CD4-positive, alpha-beta T cell treated with Interleukin-17A for 1 hour (primary cell): ENCODE results near the gene TACC2.
"Not testable (repeated sequence)": the region's sequence is repeated elsewhere in the genome, so short reads cannot be mapped to it uniquely, and the experiment has no call there.

Source experiments
- DNase-seq: peaks from one replicate; pipeline ENCODE4 v3.0.0-alpha.2; 2020

Gene TACC2

DNA sequence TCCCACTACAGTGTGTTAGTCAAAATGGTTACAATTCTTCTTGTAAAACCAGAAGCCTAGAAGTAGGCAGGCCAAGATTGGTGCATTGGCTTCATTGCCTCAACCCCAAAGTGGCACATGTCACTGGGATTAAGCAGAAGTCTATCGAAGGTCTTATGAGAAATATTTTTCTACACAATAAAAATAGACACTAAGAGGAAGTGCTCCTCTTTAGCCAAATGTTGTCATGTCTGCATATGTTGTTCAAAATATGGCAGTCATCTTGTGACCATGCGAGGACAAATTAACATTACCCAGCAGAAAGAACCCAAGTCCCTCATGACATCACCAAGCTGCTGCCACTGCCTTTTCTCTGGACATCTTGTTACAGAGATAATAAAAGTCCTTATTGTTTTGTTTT lies 7.6 kb upstream of the TACC2 start:
- no peak for DNase-seq

DNA sequence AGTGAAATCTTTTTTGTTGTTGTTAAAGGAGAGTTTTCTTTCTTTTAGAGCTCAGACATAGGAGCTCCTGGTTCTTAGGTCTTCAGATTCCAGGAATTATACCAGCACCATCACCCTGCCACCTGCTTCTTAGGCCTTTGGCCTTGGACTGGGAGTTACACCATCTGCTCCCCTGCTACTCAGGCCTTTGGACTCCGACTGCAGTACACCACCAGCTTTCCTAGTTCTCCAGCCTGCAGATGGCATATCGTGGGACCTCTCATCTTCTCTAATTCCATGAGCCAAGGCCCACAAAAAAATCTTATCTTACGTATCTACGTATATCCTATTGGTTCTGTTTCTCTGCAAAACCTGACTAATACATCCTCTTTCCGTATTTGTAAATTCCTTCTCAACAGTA lies 5.1 kb upstream of the TACC2 start:
- no peak for DNase-seq

DNA sequence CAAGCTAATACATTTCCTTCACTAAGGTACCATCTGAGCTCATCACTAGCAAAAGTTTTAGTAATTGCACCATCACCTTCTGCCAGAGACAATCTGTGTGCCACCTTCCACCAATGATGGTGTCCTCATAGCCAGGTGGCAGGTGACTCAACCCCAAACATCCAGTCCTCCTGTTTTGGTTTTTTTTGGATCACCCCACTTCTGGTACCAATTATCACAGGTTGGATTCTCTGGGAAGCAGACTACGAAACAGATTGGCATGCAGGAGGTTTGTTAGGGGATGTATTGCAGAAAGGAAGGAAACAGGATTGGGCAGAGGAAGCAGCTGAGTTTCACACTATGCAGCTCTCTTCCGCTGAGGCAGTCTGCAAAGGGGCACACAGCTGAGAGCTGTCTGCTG lies 4.5 kb upstream of the TACC2 start:
- no peak for DNase-seq

DNA sequence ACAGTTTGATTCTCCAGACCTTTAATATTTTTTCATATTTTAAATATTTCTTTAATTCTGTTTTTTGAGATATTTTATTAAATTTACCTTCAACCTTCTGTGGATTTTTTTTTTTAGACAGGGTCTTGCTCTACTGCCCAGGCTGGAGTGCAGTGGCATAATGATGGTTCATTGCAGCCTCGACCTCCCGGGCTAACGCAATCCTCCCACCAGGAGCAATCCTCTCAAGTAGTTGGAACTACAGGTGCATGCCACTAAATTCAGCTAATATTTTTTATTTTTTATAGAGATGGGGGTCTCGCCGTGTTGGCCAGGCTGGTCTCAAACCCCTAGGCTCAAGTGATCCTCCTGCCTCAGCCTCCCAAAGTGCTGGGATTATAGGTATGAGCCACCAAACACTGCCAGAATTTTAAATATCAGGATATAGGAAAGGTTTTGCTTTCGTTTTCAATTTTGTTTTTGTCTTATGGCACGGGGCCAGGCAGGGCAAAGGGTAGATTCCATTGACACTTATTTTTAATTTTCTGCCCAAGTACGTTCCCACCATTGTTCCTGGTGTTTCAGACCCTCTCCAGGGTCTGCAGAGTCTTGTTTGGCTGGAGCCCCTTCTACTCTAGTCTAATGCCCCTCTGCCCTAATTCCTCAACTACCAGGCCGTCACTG lies 1.2 kb downstream of the TACC2 start:
- no peak for DNase-seq

DNA sequence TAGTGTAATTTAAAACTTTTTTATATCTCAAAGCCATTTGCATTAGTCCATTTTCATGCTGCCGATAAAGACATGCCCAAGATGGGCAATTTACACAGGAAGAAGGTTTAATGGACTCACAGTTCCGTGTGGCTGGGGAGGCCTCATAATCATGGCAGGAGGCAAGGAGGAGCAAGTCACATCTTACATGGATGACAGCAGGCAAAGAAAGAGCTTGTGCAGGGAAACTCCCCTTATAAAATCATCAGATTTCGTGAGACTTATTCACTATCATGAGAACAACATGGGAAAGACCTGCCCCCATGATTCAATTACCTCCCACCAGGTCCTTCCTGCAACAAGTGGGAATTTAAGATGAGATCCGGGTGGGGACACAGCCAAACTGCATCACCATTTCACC lies 2.8 kb downstream of the TACC2 start:
- not testable (repeated sequence) for DNase-seq

DNA sequence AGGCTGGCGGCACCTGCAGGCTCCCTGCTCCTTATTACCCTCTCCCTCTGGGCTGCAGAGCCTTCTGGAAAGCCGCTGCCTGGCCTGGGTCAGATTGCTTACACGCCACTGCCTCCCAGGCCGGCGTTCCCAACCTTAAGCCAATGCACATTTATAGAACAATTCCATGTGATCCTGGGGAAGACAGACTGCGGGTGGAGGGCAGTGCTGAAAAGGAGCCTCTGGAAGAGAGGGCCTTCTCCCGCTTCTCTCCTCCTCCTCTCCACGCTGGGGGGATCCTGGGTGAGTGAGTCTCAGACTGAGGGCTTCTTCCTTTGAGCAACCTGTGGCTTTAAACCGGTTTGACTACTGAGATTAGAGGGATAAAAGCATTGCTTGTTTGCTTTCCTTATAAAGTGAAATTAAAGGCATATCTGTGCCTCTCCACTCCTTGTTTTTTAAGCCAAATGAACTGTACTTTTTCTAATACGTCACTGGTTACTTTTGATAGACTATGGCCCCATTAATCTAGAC lies 5.5 kb downstream of the TACC2 start:
- DNase-seq, result no peak

DNA sequence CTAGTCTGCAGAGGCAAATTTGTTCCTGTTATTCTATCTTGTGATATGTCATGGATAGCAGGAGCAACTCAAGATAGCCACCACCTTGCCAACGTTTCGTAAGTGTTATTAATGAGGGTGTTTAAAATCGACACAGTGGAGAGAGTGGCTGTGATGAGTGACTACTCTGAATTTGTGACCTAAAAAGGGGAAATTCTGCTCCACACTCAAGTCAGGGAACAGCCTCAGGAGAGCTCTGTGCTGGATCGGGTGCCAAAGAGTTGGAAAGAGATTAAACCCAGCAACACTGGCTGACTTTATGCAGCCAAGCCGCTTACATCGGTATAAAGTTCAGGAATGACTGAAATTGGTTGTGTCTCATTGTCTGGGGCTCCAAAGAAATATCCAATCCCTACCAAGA lies 9.5 kb downstream of the TACC2 start:
- no peak for DNase-seq

DNA sequence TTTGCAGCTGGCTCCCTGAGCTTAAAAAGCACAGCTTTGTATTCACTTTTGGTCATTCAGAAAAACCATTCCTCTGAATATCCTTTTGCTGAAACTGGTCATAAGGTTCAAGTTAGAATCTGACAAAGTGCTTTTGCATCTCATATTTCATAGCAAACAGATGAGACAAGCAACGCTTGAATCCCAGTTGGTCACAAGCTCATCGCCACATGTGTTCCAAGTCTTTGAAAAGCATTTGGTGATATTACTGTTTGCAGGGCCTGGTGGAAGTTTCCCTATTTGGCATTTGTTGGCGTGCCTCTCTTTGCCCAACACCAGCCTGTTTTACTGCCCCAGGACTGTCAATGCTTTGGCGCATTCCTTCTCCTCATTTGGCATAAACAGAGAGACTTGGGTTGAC lies 10.3 kb downstream of the TACC2 start:
- DNase-seq, result no peak

DNA sequence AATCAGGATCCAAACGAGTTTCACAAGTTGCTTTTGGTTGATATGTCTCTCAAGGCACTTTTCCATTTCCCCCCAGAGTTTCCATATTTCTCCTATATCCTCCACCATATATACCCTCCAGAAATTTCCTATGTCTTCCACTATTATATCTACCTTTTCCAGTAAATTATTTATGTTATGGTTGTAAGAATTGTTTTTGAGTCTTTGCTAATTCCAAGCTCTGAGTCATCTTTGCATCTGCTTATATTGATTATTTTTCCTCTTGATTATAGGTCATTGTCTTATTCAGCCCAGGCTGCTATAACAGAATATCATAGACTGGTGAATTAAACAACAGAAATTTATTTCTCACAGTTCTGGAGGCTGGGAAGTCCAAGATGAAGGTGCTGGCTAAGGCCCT lies 12.7 kb downstream of the TACC2 start:
- no peak for DNase-seq

DNA sequence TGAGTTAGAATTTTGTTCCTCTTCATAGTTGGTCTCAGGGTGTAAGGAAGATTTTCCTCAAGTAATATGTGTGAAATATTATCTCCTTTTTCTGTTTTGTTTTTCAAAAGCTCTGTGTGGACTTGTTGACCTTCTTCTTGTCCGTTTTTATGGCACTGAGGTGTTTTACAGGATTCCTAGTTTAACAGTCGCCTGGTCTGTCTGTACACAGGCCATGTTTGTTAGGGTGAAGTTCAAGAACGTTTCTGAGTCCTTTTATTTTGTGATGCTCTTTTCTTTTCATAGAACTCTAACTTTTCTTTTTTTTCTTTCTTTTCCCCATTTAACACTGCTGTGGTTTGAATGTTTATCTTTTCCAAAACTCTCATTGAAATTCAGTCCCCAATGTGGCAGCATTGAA lies 18.5 kb downstream of the TACC2 start:
- DNase-seq, result no peak

DNA sequence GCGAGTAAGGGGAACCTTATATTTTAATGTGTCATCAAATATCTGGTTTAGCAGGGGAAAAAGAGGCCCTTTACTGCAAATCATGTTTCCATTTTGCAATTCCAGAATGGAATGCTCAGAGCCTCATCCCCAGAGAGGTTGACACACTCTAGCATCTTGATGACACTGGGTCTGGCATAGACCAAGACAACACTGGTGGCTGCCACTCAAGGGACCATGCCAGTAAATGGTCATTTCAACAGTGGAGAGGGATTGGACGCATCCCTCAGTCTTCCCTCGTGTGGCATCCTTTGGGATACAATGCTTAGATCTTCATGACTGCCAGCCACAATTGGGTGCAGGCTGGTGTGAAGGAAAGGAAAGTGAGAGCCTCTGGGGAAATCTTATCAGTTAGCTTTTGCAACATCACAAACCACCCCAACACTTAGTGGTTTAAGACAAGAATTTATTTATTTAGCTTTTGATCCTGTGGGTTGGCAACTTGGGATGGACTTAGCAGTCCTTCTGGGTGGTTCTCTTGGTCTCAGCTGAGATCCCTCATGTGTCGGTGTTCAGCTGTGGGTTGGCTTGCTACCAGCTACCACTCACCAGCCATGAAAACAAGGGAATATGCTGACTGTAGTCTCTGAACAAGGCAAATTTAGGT lies 21.6 kb downstream of the TACC2 start:
- DNase-seq, result no peak

DNA sequence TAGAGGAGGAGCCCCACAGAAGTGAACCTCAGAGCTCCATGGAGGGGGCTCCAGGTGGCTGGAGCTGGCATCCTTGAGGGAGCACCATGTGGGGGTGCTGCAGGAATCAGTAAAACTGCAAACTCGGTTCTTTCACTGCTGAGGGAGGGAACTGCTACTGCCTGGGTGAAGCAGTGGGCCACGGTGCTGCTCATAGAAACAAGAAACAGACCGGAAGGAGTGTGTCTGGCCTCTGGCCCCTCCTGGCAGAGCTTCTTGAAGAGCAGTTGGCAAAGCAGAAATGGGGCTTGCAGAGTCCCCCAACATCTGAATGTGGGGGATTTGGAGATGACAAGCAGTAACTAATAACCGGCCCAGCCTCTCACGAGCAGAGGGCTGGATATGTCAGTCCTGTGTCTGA lies 23.8 kb downstream of the TACC2 start:
- DNase-seq, result no peak

DNA sequence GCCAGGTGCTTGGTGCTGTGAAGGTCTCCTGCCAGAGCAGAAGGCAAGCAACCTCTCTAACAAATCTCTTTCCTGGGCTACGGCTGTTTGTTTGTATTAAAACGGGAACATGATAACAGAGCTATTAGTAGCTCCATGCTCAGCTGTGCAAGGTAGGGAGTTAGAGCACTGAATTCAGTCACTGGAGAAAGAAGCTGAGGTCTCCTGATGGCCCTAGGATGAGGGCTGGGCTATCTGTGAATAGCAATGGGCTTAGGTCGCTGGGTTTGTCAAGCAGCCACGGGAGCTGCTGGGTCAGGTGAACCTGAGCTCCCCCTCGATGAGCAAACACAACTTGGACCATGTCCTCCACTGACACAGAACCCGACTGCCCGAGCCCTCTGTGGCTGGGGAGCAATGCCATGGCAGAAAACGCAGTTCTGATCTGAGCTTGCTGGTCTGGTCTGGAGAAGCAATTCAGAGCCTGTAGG lies 24.4 kb downstream of the TACC2 start:
- no peak for DNase-seq

DNA sequence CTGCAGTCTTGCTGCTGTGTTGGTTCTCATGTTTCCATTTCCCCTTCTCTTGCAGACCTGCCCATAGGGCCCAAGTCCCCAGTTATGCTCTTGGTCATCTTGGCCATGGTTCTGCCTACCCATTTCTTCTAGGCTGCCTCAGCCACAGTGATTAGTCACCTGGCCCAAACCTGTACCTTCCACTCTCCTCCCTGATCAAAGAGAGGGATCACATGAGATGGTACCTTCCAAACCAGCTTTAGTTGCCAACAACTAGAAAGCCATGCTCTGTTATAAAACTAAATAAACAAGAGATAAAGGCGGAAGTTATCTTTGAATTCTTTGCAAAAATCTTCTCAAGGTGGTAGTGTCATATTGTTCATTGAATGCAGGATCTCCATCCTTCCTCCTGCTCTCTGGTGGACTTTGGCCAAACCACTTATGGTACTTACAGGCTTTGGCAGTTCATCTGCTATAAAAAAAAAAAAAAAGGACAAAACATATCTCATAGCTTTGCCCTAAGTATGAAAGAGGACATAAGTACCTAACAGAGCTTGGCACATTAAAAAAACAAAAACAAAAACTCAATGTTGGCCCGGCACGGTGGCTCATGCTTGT lies 25.8 kb downstream of the TACC2 start:
- no peak for DNase-seq

DNA sequence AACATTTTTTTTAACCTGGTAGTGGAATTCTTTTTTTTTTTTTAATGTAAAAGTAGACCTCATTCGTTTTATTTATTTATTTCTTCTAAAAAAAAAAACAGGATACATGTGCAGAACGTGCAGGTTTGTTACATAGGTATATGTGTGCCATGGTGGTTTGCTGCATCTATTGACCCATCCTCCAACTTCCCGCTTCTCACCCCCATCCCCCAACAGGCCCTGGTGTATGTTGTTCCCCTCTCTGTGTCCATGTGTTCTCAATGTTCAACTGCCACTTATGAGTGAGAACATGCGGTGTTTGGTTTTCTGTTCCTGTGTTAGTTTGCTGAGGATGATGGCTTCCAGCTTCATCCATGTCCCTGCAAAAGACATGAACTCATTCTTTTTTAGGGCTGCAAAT lies 29.0 kb downstream of the TACC2 start:
- not testable (repeated sequence) for DNase-seq

DNA sequence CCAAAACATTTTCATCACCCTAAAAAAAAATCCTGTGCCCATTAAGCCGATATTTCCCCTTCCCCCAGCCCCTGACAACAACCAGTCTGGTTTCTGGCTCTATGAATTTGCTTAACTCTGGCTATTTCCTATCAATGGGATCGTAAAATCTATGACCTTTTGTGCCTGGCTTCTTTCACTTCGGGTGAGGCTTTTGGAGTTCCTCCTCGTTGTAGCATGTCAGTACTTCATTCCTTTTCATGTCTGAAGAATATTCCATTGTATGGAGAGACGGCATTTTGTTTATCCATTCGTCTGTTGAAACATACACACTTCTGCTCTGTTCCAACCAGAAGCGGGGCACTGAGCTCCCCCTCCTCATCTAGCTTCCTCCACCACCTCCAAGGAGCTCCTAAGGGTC lies 29.5 kb downstream of the TACC2 start:
- DNase-seq, result no peak

DNA sequence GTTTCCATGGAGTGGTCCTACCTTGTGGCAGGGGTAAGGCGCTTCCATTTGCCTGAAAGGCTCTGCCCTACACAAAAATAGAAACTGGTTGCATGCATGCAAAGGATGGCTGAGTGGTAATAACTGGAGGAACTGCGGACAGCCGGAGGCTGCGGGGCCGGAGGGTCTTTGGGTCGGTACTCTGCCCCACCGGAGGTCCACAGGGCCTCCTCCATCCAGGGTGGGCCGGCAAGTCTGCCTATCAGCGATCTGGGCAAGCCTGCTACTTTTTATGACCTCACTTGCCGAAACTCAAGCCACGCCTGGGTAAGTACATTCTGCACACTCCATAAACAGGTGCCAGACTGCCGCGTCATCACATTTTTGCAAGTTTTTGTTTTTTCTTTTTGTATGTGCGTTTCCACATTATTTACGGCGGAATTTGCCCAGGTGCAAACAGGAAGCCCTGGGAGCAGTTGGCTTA lies 30.0 kb downstream of the TACC2 start:
- DNase-seq, result no peak

DNA sequence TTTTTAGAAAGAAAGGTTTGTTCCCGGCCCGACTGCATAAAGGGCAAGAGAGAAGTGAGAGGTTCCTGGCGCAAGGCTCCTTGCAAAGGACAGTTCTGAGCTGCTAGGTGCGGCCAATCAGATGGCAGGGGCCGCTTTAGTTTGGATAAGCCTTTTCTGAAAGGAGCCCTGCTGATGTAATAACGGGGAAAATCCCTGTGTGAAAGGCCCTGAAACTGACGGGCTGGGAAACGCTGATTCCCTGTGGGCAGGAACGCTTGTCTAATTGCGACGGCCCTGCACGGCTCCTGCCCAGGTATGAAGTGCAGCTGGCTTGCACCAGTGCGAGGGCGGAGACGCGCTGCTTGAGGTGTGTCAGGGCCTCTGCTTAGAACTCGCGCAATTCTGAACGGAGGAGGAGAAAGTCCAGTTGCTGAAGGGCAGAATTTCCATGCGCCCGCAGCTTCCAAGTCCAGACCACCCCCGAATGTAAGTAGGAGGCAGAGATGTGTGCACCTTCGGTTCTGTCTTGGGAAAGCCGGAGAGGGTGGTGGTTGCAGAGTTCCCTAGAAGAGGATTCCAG lies 30.5 kb downstream of the TACC2 start:
- DNase-seq, result no peak

DNA sequence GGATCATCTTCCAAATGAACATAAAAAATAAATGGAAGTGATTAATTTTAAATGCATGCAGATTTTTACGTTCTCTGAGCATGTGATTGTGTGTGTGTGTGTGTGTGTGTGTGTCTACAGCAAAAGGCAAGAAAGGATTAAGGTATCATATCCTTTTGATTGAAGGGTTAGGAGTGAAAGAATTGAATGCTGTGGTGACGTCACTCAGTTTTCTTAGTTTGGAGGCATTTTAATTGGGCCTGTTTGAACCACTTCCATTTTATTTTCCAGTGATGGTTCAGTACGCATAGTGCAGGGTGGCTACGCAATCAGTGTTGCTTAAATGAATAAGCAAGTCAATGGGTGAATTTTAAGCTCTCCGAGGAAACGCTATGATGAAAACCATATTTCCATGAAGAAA lies 31.3 kb downstream of the TACC2 start:
- no peak for DNase-seq

DNA sequence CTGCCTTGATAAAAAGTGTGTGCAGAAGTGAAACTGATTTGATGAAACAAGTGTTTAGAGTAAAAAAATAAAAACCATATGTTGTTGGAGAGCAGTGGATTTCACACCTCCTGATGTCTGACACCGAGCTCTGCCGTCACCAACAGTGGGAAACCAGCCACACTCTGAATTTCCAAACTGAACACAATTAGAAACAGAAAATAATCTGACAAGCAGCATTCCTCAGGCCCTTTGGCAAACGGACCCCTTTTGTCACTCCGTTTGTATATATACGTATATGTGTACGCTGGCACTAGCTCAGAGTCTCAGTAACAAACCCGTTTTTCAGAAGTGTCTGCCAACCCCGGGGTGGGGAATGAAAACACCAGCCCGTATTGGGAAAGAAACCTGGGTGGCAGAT lies 32.4 kb downstream of the TACC2 start:
- DNase-seq, result no peak

DNA sequence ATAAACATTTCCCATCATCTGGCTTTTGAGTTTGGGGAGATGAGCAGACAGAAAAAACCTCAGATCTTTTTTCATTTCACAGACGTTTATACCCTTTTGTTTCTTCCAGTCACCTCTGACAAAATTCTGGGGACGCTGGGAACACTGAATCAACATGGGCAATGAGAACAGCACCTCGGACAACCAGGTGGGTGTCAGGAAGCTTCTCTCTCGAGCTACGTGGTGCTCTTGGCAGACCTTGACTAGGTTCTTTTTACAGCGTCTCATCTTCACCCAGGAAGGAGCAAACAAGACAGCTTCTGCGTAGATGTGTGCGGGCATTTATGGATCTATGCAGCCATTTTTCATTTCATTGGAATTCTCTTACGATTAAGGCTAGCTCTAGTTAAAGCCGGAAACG lies 32.9 kb downstream of the TACC2 start:
- DNase-seq, result no peak

DNA sequence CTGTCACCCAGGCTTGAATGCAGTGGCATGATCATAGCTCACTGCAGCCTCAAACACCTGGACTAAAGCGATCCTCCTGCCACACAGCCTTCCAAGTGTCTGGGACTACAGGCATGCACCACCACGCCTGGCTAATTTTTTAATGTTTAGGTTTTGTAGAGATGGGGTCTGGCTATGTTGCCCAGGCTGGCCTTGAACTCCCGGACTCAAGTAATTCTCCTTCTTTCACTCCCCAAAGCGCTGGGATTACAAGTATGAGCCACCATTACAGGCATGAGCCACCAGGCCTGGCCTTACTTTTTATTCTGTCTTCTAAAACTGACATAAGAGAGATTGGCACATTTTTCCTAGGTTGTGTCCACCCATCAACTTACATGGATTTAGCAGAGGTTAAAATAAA lies 33.3 kb downstream of the TACC2 start:
- no peak for DNase-seq

DNA sequence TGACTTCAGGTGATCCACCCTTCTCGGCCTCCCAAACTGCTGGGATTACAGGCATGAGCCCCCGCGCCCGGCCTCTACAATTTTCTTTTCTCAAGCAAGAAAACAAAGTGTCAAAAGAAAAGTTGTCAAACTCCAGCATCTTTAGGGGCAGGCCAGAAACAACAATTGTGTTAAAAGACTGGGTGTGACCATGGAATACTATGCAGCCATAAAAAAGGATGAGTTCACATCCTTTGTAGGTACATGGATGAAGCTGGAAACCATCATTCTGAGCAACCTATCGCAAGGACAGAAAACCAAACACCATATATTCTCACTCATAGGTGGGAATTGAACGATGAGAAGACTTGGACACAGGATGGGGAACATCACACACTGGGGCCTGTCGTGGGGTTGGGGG lies 34.3 kb downstream of the TACC2 start:
- not testable (repeated sequence) for DNase-seq
